ENCODE measurements around the gene ST8SIA2.

GRCh38 chr15:92494806-92495336 is 101.2 kb downstream of the ST8SIA2 start:
- TF ChIP-seq POLR2AphosphoS5 (IDR thresholded peaks at IDR 0.05; ENCODE audit: borderline replicate concordance, low read depth, low read length) (no peak), EZH2 (IDR thresholded peaks at IDR 0.05) (no peak)

All from SK-N-MC (cell line).